HG03064 (cell line): ENCODE measurements around the gene CCNDBP1.
"Not testable (repeated sequence)": the region's sequence is repeated elsewhere in the genome, so short reads cannot be mapped to it uniquely, and the experiment has no call there.

Source experiments
- ATAC-seq: cut with Tn5 transposase; IDR thresholded peaks from one replicate; pipeline ENCODE4 v1.9.1; 2021; ENCODE audit warnings: low read depth; ENCODE audit not compliant: unreplicated experiment

CCNDBP1 gene

GRCh38 chr15:43185157-43186002 is at the start of gene CCNDBP1:
CCNDBP1 (plus strand) TSS chr15:43185403; CDS start chr15:43185499, 96 bp downstream.
- peak; percentile 90 for ATAC-seq

GRCh38 chr15:43143203-43143941 is 41.8 kb upstream of the CCNDBP1 start:
- ATAC-seq = no peak

GRCh38 chr15:43144512-43144911 is 40.7 kb upstream of the CCNDBP1 start:
- no peak for ATAC-seq

GRCh38 chr15:43146184-43146583 is 39.0 kb upstream of the CCNDBP1 start:
- ATAC-seq = no peak

GRCh38 chr15:43150191-43150929 is 34.8 kb upstream of the CCNDBP1 start:
- ATAC-seq = no peak

- no peak for ATAC-seq
These were observed 33.5 kb upstream of the CCNDBP1 start for GRCh38 chr15:43151688-43152087.

- ATAC-seq = no peak
These were observed 31.9 kb upstream of the CCNDBP1 start for GRCh38 chr15:43153269-43153668.

GRCh38 chr15:43165801-43166325 is 19.3 kb upstream of the CCNDBP1 start:
- ATAC-seq = no peak

GRCh38 chr15:43167261-43167660 is 17.9 kb upstream of the CCNDBP1 start:
- ATAC-seq = not testable (repeated sequence)

GRCh38 chr15:43168192-43169107 is 16.8 kb upstream of the CCNDBP1 start:
- ATAC-seq = no peak

GRCh38 chr15:43169888-43170287 is 15.3 kb upstream of the CCNDBP1 start:
- ATAC-seq = no peak

GRCh38 chr15:43175656-43176309 is 9.4 kb upstream of the CCNDBP1 start:
- not testable (repeated sequence) for ATAC-seq

GRCh38 chr15:43177147-43177546 is 8.1 kb upstream of the CCNDBP1 start:
- ATAC-seq = not testable (repeated sequence)

- ATAC-seq = no peak
These were observed 1.9 kb upstream of the CCNDBP1 start for GRCh38 chr15:43183270-43183669.

- peak; percentile 5 for ATAC-seq
These were observed 637 bp upstream of the CCNDBP1 start for GRCh38 chr15:43184407-43185124.

- ATAC-seq = no peak
These were observed 775 bp downstream of the CCNDBP1 start for GRCh38 chr15:43186003-43186353.

GRCh38 chr15:43187544-43188155 is 2.4 kb downstream of the CCNDBP1 start:
- ATAC-seq = no peak

- no peak for ATAC-seq
These were observed 4.1 kb downstream of the CCNDBP1 start for GRCh38 chr15:43189296-43189695.
